ENCODE data around the gene TPK1. TPM values are rescaled to one million over a fixed set of nuclear protein-coding genes. Genes with fewer than 3 reads are reported as not detected.

TPK1 gene
- total RNA-seq, 1 donor from 2014 or later = 7.3 TPM

DNA sequence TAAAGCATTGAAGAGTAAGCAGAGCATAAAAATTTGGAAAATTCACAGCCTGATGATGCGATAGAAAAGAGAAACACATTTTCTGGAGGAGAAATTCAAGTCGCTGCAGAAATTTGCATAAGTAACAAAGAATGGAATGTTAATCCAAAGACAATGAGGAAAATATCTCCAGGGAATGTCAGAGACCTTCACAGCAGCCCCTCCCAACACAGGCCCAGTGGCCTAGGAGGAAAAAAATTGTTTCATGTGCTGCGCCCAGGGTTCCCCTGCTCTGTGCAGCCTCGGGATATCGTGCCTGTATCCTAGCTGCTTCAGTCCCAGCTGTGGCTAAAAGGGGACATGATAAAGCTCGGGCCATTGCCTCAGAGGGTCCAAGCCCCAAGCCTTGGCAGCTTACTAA, 206.8 kb downstream of the TPK1 start:
- Histone ChIP-seq H3K27me3 (ENCODE audit: control insufficient read depth in 3 of 3, insufficient read depth in 3 of 3, low read length in 3 of 3) (no peaks in the 10 kb centered on the region), H3K36me3 (ENCODE audit: control insufficient read depth in 3 of 3, insufficient read depth in 3 of 3, low read length in 3 of 3) (no peaks in the 10 kb centered on the region), H3K4me1 (ENCODE audit: control insufficient read depth in 3 of 3, insufficient read depth in 3 of 3, low read length in 3 of 3) (no peaks in the 10 kb centered on the region), H3K9me3 (ENCODE audit: control insufficient read depth in 3 of 3, low read length in 3 of 3) (no peaks in the 10 kb centered on the region), H3K27ac (ENCODE audit: low read depth, low read length) (no peak overlapping the region), H3K4me3 (ENCODE audit: low read length in 3 of 3) (no peak overlapping the region), H3K9ac (ENCODE audit: low read depth in 1 of 3, low read length in 3 of 3) (no peak overlapping the region)

DNA sequence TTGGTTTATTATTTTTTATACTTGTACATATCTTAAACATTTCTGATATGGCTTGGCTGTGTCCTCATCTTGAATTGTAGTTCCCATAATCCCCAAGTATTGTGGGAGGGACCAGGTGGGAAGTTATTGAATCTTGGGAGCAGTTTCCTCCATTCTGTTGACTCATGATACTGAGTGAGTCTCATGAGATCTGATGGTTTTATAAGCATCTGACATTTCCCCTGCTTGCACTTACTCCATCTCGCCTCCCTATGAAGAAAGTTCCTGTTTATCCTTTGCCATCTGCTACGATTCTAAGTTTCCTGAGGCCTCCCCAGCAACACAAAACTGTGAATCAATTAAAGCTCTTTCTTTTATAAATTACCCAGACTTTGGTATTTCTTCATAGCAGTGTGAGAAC, 207.7 kb downstream of the TPK1 start:
- Histone ChIP-seq H3K27ac (ENCODE audit: low read depth, low read length) (no peak overlapping the region), H3K9me3 (ENCODE audit: control insufficient read depth in 3 of 3, low read length in 3 of 3) (no peaks in the 10 kb centered on the region), H3K36me3 (ENCODE audit: control insufficient read depth in 3 of 3, insufficient read depth in 3 of 3, low read length in 3 of 3) (no peaks in the 10 kb centered on the region), H3K9ac (ENCODE audit: low read depth in 1 of 3, low read length in 3 of 3) (no peak overlapping the region), H3K27me3 (ENCODE audit: control insufficient read depth in 3 of 3, insufficient read depth in 3 of 3, low read length in 3 of 3) (no peaks in the 10 kb centered on the region), H3K4me1 (ENCODE audit: control insufficient read depth in 3 of 3, insufficient read depth in 3 of 3, low read length in 3 of 3) (no peaks in the 10 kb centered on the region), H3K4me3 (ENCODE audit: low read length in 3 of 3) (no peak overlapping the region)

DNA sequence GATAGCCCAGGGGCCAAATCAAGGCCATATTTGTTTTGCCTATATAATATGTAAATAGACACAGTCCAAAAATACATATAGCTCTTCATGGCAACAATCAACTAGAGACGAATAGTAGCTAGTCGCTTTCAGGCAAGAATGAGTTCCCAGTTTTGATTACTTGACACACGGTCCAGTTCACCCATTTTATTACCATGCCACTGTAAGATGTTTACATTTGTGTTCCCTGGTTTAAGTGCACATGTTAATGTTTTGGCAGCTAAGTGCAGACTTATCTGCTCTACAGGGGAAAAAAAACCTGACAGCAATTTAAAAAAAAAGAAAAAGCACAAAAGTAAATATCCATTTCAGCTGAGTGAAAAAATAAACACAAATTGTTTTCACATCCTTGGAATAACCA, 213.1 kb downstream of the TPK1 start:
- Histone ChIP-seq H3K27me3 (ENCODE audit: control insufficient read depth in 3 of 3, insufficient read depth in 3 of 3, low read length in 3 of 3) (no peaks in the 10 kb centered on the region), H3K9ac (ENCODE audit: low read depth in 1 of 3, low read length in 3 of 3) (no peak overlapping the region), H3K4me3 (ENCODE audit: low read length in 3 of 3) (no peak overlapping the region), H3K4me1 (ENCODE audit: control insufficient read depth in 3 of 3, insufficient read depth in 3 of 3, low read length in 3 of 3) (no peaks in the 10 kb centered on the region), H3K9me3 (ENCODE audit: control insufficient read depth in 3 of 3, low read length in 3 of 3) (no peaks in the 10 kb centered on the region), H3K27ac (ENCODE audit: low read depth, low read length) (no peak overlapping the region), H3K36me3 (ENCODE audit: control insufficient read depth in 3 of 3, insufficient read depth in 3 of 3, low read length in 3 of 3) (peaks cover 0 to 4% (median 2%) of the 10 kb centered on the region in 3 donors)

DNA sequence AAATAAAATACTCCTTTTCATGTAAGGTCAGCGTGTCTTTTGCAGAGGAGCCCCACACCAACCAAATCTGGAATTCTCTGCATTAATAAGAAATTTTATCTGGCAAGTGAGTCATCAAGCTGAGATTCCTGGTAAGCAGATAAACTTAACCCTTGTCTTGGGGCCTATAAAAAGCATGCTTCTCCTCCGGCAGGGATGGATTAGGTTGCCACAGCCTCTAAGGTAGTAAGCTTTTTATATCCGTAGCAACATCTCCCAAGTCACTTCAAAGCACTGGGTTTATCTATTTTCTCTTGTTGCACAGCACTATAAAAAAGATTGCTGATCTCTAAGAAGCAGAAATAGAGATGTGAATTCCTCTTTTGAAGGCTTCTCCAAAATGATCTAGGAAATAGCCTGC, 229.6 kb downstream of the TPK1 start:
- H3K4me1 ChIP-seq (ENCODE audit: control insufficient read depth in 3 of 3, insufficient read depth in 3 of 3, low read length in 3 of 3) = no peaks in the 10 kb centered on the region
- H3K9ac ChIP-seq (ENCODE audit: low read depth in 1 of 3, low read length in 3 of 3) = no peak overlapping the region
- H3K27ac ChIP-seq (ENCODE audit: low read depth, low read length) = no peak overlapping the region
- no peak overlapping the region for H3K4me3 ChIP-seq (ENCODE audit: low read length in 3 of 3)
- no peaks in the 10 kb centered on the region for H3K36me3 ChIP-seq (ENCODE audit: control insufficient read depth in 3 of 3, insufficient read depth in 3 of 3, low read length in 3 of 3)
- H3K27me3 ChIP-seq (ENCODE audit: control insufficient read depth in 3 of 3, insufficient read depth in 3 of 3, low read length in 3 of 3) = no peaks in the 10 kb centered on the region
- no peaks in the 10 kb centered on the region for H3K9me3 ChIP-seq (ENCODE audit: control insufficient read depth in 3 of 3, low read length in 3 of 3)

DNA sequence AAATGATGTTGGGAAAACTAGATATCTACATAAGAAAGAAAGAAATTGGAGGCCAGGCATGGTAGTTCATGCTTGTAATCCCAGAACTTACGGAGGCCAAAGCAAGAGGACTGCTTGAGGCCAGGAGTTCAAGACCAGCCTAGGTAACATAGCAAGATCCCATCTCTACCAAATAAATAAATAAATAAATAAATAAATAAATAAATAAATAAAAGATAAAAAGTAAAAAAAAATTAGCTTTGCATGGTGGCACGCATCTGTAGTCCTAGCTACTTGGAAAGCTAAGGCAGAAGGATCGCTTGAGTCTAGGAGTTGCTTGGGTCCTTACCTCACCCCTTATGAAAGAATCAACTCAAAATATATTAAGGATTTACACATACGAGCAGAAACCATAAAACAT, 238.9 kb downstream of the TPK1 start:
- Histone ChIP-seq H3K4me3 (ENCODE audit: low read length in 3 of 3) (no peak overlapping the region), H3K9me3 (ENCODE audit: control insufficient read depth in 3 of 3, low read length in 3 of 3) (peaks cover 0 to 8% (median 2%) of the 10 kb centered on the region in 3 donors), H3K27me3 (ENCODE audit: control insufficient read depth in 3 of 3, insufficient read depth in 3 of 3, low read length in 3 of 3) (no peaks in the 10 kb centered on the region), H3K4me1 (ENCODE audit: control insufficient read depth in 3 of 3, insufficient read depth in 3 of 3, low read length in 3 of 3) (no peaks in the 10 kb centered on the region), H3K36me3 (ENCODE audit: control insufficient read depth in 3 of 3, insufficient read depth in 3 of 3, low read length in 3 of 3) (no peaks in the 10 kb centered on the region), H3K9ac (ENCODE audit: low read depth in 1 of 3, low read length in 3 of 3) (no peak overlapping the region), H3K27ac (ENCODE audit: low read depth, low read length) (no peak overlapping the region)

DNA sequence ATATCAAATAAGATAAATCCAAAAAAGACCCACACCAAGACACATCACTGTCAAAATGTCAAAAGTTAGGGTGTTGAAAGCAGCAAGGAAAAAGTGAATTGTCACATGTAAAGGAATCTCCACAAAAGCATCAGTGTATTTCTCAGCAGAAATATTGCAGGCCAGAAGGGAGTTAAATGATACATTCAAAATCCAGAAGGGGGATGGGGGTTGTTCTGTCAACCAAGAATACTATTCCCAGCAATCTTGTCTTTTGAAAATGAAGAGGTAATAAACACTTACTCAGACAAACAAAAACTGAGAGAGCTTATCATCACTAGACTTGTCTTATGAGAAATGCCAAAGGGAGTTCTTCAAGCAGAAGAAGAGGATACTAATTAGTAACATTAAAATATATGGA, 241.3 kb downstream of the TPK1 start:
- Histone ChIP-seq H3K27me3 (ENCODE audit: control insufficient read depth in 3 of 3, insufficient read depth in 3 of 3, low read length in 3 of 3) (no peaks in the 10 kb centered on the region), H3K4me3 (ENCODE audit: low read length in 3 of 3) (no peak overlapping the region), H3K4me1 (ENCODE audit: control insufficient read depth in 3 of 3, insufficient read depth in 3 of 3, low read length in 3 of 3) (no peaks in the 10 kb centered on the region), H3K27ac (ENCODE audit: low read depth, low read length) (no peak overlapping the region), H3K9me3 (ENCODE audit: control insufficient read depth in 3 of 3, low read length in 3 of 3) (peaks cover 0 to 8% (median 2%) of the 10 kb centered on the region in 3 donors), H3K36me3 (ENCODE audit: control insufficient read depth in 3 of 3, insufficient read depth in 3 of 3, low read length in 3 of 3) (no peaks in the 10 kb centered on the region), H3K9ac (ENCODE audit: low read depth in 1 of 3, low read length in 3 of 3) (no peak overlapping the region)

DNA sequence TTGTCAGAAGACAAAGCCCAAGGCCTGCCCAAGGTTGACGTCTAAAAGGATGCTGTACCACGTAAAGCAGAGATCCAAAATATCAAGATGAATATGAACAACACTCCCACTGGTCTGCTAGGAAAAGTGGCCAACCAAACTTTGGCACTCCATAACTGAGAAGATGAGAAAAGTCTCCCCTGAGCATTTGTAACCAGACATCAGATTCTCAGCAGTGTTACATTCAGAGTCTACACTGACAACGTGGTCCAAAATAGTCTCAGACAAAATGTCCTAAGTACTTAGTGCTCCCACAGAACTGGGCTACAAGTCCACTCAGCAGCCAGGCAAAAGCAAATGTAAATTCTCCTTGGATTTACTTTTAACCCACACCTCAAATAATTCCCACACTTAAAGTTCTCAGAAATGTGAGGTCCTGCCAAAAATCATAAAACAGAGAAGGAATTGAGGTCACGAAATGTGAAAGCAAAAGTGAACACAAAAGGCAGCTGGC, 247.2 kb downstream of the TPK1 start:
- peaks cover 0 to 1% (median 0%) of the 10 kb centered on the region in 3 donors for H3K9me3 ChIP-seq (ENCODE audit: control insufficient read depth in 3 of 3, low read length in 3 of 3)
- H3K36me3 ChIP-seq (ENCODE audit: control insufficient read depth in 3 of 3, insufficient read depth in 3 of 3, low read length in 3 of 3) = no peaks in the 10 kb centered on the region
- H3K27me3 ChIP-seq (ENCODE audit: control insufficient read depth in 3 of 3, insufficient read depth in 3 of 3, low read length in 3 of 3) = no peaks in the 10 kb centered on the region
- no peak overlapping the region for H3K9ac ChIP-seq (ENCODE audit: low read depth in 1 of 3, low read length in 3 of 3)
- H3K27ac ChIP-seq (ENCODE audit: low read depth, low read length) = no peak overlapping the region
- no peaks in the 10 kb centered on the region for H3K4me1 ChIP-seq (ENCODE audit: control insufficient read depth in 3 of 3, insufficient read depth in 3 of 3, low read length in 3 of 3)
- no peak overlapping the region for H3K4me3 ChIP-seq (ENCODE audit: low read length in 3 of 3)

DNA sequence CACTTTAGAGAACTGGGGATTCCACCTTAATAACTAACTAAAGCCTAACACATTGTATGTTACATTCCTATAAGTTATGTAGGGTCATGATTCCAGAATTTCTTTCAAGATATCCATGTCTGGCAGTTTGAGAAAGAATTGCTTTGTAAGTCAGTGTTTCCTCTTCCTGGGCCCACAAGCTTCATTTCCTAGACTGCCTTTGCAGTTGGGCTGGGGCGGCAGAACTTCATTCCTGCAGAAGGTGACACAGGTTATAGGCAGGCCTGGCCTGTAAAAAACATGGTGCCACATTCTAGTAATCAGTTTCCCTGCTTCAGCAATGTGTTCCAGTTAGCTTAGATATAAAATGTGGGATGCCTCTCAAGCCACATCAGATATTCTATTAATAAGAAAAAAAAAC, 248.2 kb downstream of the TPK1 start:
- no peaks in the 10 kb centered on the region for H3K4me1 ChIP-seq (ENCODE audit: control insufficient read depth in 3 of 3, insufficient read depth in 3 of 3, low read length in 3 of 3)
- no peak overlapping the region for H3K27ac ChIP-seq (ENCODE audit: low read depth, low read length)
- no peaks in the 10 kb centered on the region for H3K27me3 ChIP-seq (ENCODE audit: control insufficient read depth in 3 of 3, insufficient read depth in 3 of 3, low read length in 3 of 3)
- H3K9me3 ChIP-seq (ENCODE audit: control insufficient read depth in 3 of 3, low read length in 3 of 3) = no peaks in the 10 kb centered on the region
- H3K4me3 ChIP-seq (ENCODE audit: low read length in 3 of 3) = no peak overlapping the region
- H3K36me3 ChIP-seq (ENCODE audit: control insufficient read depth in 3 of 3, insufficient read depth in 3 of 3, low read length in 3 of 3) = no peaks in the 10 kb centered on the region
- H3K9ac ChIP-seq (ENCODE audit: low read depth in 1 of 3, low read length in 3 of 3) = no peak overlapping the region

DNA sequence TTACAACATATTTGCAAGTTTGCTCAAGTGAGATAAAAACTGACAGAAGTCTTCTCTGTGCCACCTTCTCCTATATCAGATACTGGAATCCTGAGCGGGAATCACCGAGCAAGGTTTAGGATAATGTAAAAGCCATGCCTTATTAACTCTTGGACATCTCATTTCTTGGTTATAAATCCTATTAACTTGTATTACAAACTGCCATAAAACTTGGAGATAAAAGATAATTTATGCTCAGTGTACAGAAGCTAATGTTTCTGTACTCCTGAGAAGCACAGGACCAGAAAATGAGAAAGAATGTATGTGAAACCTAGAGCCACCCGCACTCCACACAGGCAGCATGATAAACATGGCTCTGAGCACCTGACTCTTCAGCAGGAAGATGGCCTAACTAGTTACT, 251.1 kb downstream of the TPK1 start:
- Histone ChIP-seq H3K27ac (ENCODE audit: low read depth, low read length) (no peak overlapping the region), H3K27me3 (ENCODE audit: control insufficient read depth in 3 of 3, insufficient read depth in 3 of 3, low read length in 3 of 3) (no peaks in the 10 kb centered on the region), H3K4me3 (ENCODE audit: low read length in 3 of 3) (no peak overlapping the region), H3K4me1 (ENCODE audit: control insufficient read depth in 3 of 3, insufficient read depth in 3 of 3, low read length in 3 of 3) (no peaks in the 10 kb centered on the region), H3K36me3 (ENCODE audit: control insufficient read depth in 3 of 3, insufficient read depth in 3 of 3, low read length in 3 of 3) (no peaks in the 10 kb centered on the region), H3K9me3 (ENCODE audit: control insufficient read depth in 3 of 3, low read length in 3 of 3) (no peaks in the 10 kb centered on the region), H3K9ac (ENCODE audit: low read depth in 1 of 3, low read length in 3 of 3) (no peak overlapping the region)

DNA sequence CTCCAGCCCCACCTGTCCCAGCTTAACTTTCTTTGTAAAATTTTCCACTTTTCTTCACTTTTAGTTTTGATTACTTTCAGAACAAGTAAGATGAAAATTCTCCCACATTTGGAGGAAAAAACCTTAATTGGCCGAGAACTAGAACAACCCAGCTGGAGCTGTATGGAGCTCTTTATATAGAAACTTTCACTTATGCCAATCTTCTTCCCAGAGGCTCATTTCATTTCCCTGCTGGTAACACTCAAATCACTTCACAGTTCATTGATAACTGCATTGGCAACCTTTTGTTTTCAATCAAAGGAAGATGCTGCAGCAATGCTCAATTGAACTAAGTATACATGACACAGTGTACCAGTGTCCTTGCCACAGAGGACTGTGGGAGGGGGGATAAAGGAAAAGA, 256.2 kb downstream of the TPK1 start:
- no peaks in the 10 kb centered on the region for H3K4me1 ChIP-seq (ENCODE audit: control insufficient read depth in 3 of 3, insufficient read depth in 3 of 3, low read length in 3 of 3)
- H3K4me3 ChIP-seq (ENCODE audit: low read length in 3 of 3) = no peak overlapping the region
- H3K9ac ChIP-seq (ENCODE audit: low read depth in 1 of 3, low read length in 3 of 3) = no peak overlapping the region
- no peak overlapping the region for H3K27ac ChIP-seq (ENCODE audit: low read depth, low read length)
- H3K36me3 ChIP-seq (ENCODE audit: control insufficient read depth in 3 of 3, insufficient read depth in 3 of 3, low read length in 3 of 3) = no peaks in the 10 kb centered on the region
- no peaks in the 10 kb centered on the region for H3K27me3 ChIP-seq (ENCODE audit: control insufficient read depth in 3 of 3, insufficient read depth in 3 of 3, low read length in 3 of 3)
- no peaks in the 10 kb centered on the region for H3K9me3 ChIP-seq (ENCODE audit: control insufficient read depth in 3 of 3, low read length in 3 of 3)

DNA sequence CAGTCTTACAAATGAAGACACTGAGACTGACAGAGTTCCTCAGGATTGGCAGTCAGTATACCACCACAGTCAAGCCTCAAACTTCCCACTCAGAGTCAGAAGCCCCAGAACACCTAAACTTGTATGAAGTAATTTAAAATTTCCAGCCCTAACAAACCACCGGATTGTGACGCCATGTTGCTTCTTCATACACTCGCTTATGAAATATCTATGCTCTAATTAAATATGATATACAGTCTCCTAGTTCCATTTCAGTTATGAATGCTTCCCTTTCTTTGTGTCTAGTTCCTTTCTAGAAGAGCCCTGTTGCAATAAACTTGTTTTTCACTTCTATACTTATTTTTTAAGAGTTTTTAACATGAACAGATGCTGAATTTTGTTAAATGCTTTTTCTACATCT, 260.4 kb downstream of the TPK1 start:
- Histone ChIP-seq H3K4me3 (ENCODE audit: low read length in 3 of 3) (no peak overlapping the region), H3K27me3 (ENCODE audit: control insufficient read depth in 3 of 3, insufficient read depth in 3 of 3, low read length in 3 of 3) (no peaks in the 10 kb centered on the region), H3K4me1 (ENCODE audit: control insufficient read depth in 3 of 3, insufficient read depth in 3 of 3, low read length in 3 of 3) (no peaks in the 10 kb centered on the region), H3K9ac (ENCODE audit: low read depth in 1 of 3, low read length in 3 of 3) (no peak overlapping the region), H3K9me3 (ENCODE audit: control insufficient read depth in 3 of 3, low read length in 3 of 3) (no peaks in the 10 kb centered on the region), H3K36me3 (ENCODE audit: control insufficient read depth in 3 of 3, insufficient read depth in 3 of 3, low read length in 3 of 3) (no peaks in the 10 kb centered on the region), H3K27ac (ENCODE audit: low read depth, low read length) (no peak overlapping the region)
